Epithelial cell of esophagus (primary cell): ENCODE measurements around the gene OR10A3.
A peak's percentile ranks its signal among the peaks of the same experiment; 100 is the strongest.
"Not testable (repeated sequence)": the region's sequence is repeated elsewhere in the genome, so short reads cannot be mapped to it uniquely, and the experiment has no call there.

Experiments
- DNase-seq: peaks from one replicate; pipeline ENCODE4 v3.0.0; 2010; ENCODE audit warnings: low read depth
- H3K4me3 ChIP-seq: 2 replicates; pipeline ENCODE4 v1.5.1; 2011; ENCODE audit warnings: mild to moderate bottlenecking, low read length, control low read depth
- CTCF ChIP-seq: IDR thresholded peaks from 2 replicates; pipeline ENCODE4 v1.5.1; 2011; ENCODE audit warnings: low read depth, mild to moderate bottlenecking, low read length, control low read depth, inconsistent platforms; ENCODE audit not compliant: insufficient read depth; ENCODE audit errors: missing control alignments

Gene OR10A3

GRCh38 chr11:7941608-7942007 is at the start of gene OR10A3:
OR10A3 (minus strand) TSS chr11:7941708; CDS start chr11:7939520, 2,188 bp downstream.
- DNase-seq: no peak
- TF ChIP-seq CTCF: no peak
- H3K4me3 ChIP-seq: no peak within 1 kb of the TSS

GRCh38 chr11:7987560-7987883 is 46.0 kb upstream of the OR10A3 start:
- peak overlapping the region; percentile 97 for H3K4me3 ChIP-seq
- not testable (repeated sequence) for DNase-seq

GRCh38 chr11:7986768-7987559 is 45.5 kb upstream of the OR10A3 start, which contains the start of gene EIF3F:
EIF3F (plus strand) TSS chr11:7987337; CDS start chr11:7987353, 16 bp downstream.
- TF ChIP-seq CTCF: peak; percentile 87
- peak within 1 kb of the TSS; percentile 97 for H3K4me3 ChIP-seq
- peak; percentile 100 for DNase-seq

GRCh38 chr11:7983832-7984590 is 42.5 kb upstream of the OR10A3 start:
- no peak for DNase-seq
- TF ChIP-seq CTCF: no peak
- H3K4me3 ChIP-seq: no peak overlapping the region

GRCh38 chr11:7982582-7983119 is 41.1 kb upstream of the OR10A3 start:
- no peak for DNase-seq
- H3K4me3 ChIP-seq: no peak overlapping the region
- no peak for TF ChIP-seq CTCF

- DNase-seq: no peak
- TF ChIP-seq CTCF: no peak
- H3K4me3 ChIP-seq: no peak overlapping the region
These were observed 40.2 kb upstream of the OR10A3 start for GRCh38 chr11:7981619-7982157.
